WTC11 (cell line): ENCODE data around the gene KLHDC3. TPM values are rescaled to one million over a fixed set of nuclear protein-coding genes. Genes with fewer than 3 reads are reported as not detected.

Experiments
- ATAC-seq: fragments of 200-7000 bp; cut with Tn5 transposase; 2 replicates; pipeline ENCODE4 v1.10.0; 2021; ENCODE audit warnings: mild to moderate bottlenecking, moderate library complexity
- Bru-seq: library from RNA; stranded (reverse); fragments of 400-500 nt; gene quantifications from one replicate; lab custom pipeline; 2021; lab: Mats Ljungman, UMichigan
- CTCF ChIA-PET: fragments of 300-600 bp; sonication (Branson Sonifier 250); formaldehyde crosslinking; loops from one replicate; lab custom pipeline; 2021; ENCODE audit warnings: antibody characterized with exemption; lab: Charles Lee
- POLR2A ChIA-PET: fragments of 350-600 bp; sonication (Branson Sonifier 250); formaldehyde crosslinking; loops from one replicate; lab custom pipeline; 2021; ENCODE audit warnings: antibody characterized with exemption; lab: Charles Lee
- DNase-seq: peaks from one replicate; pipeline ENCODE4 v3.0.0; 2021; ENCODE audit warnings: low spot score
- H3K27ac Mint-ChIP-seq: 2 replicates; pipeline ENCODE4 v1.8.0; 2021; ENCODE audit warnings: mixed read lengths
- H3K27me3 Mint-ChIP-seq: 2 replicates; pipeline ENCODE4 v1.8.0; 2021; ENCODE audit warnings: low read depth, mild to moderate bottlenecking, moderate library complexity, mixed read lengths
- H3K36me3 Mint-ChIP-seq: 2 replicates; pipeline ENCODE4 v1.8.0; 2021; ENCODE audit warnings: mixed read lengths
- H3K4me1 Mint-ChIP-seq: 2 replicates; pipeline ENCODE4 v1.8.0; 2022; ENCODE audit warnings: mixed read lengths
- H3K4me3 Mint-ChIP-seq: 2 replicates; pipeline ENCODE4 v1.8.0; 2021; ENCODE audit warnings: mild to moderate bottlenecking, moderate library complexity, mixed read lengths
- H3K9me3 Mint-ChIP-seq: 2 replicates; pipeline ENCODE4 v1.8.0; 2021; ENCODE audit warnings: mixed read lengths
- ARID4B ChIP-seq: sonication (generic); formaldehyde crosslinking; IDR thresholded peaks from 2 replicates; pipeline ENCODE4 v1.8.0; 2023; ENCODE audit warnings: missing genetic modification reagents, mild to moderate bottlenecking, borderline replicate concordance
- CDX4 ChIP-seq: fragments of 250-450 bp; sonication (Bioruptor Pico); IDR thresholded peaks from 2 replicates; pipeline ENCODE4 v1.9.0; 2021; ENCODE audit warnings: moderate library complexity, mild to moderate bottlenecking, inconsistent platforms, borderline replicate concordance
- CREM ChIP-seq: sonication (generic); formaldehyde crosslinking; IDR thresholded peaks from 2 replicates; pipeline ENCODE4 v1.8.1; 2022; ENCODE audit warnings: mild to moderate bottlenecking, missing genetic modification reagents, moderate library complexity
- ETV6 ChIP-seq: sonication (generic); formaldehyde crosslinking; IDR thresholded peaks from 2 replicates; pipeline ENCODE4 v1.8.1; 2022; ENCODE audit warnings: mild to moderate bottlenecking, missing genetic modification reagents
- FOXK1 ChIP-seq: sonication (generic); formaldehyde crosslinking; IDR thresholded peaks from 2 replicates; pipeline ENCODE4 v1.8.0; 2022; ENCODE audit warnings: mild to moderate bottlenecking, moderate library complexity, missing genetic modification reagents
- FOXP4 ChIP-seq: sonication (generic); formaldehyde crosslinking; IDR thresholded peaks from 2 replicates; pipeline ENCODE4 v1.8.0; 2022; ENCODE audit warnings: mild to moderate bottlenecking, missing genetic modification reagents
- GABPB1 ChIP-seq: sonication (generic); formaldehyde crosslinking; IDR thresholded peaks from 2 replicates; pipeline ENCODE4 v1.8.1; 2023; ENCODE audit warnings: mild to moderate bottlenecking, missing genetic modification reagents
- GRHL2 ChIP-seq: fragments of 250-450 bp; sonication (Bioruptor Pico); IDR thresholded peaks from 2 replicates; pipeline ENCODE4 v1.8.0; 2022; ENCODE audit warnings: mild to moderate bottlenecking, moderate library complexity; ENCODE audit not compliant: insufficient replicate concordance, severe bottlenecking
- GTF2I ChIP-seq: fragments of 250-450 bp; sonication (Bioruptor Pico); conservative IDR thresholded peaks from 2 replicates; pipeline ENCODE4 v1.4.0; 2021; ENCODE audit warnings: mild to moderate bottlenecking
- HMGXB4 ChIP-seq: sonication (generic); formaldehyde crosslinking; IDR thresholded peaks from 2 replicates; pipeline ENCODE4 v1.8.1; 2023; ENCODE audit warnings: mild to moderate bottlenecking, moderate library complexity, missing genetic modification reagents
- JAZF1 ChIP-seq: fragments of 250-450 bp; sonication (Bioruptor Pico); IDR thresholded peaks from 2 replicates; pipeline ENCODE4 v1.9.0; 2021; ENCODE audit warnings: moderate library complexity, mild to moderate bottlenecking, inconsistent platforms
- MAX ChIP-seq: sonication (generic); formaldehyde crosslinking; IDR thresholded peaks from 2 replicates; pipeline ENCODE4 v1.8.0; 2022; ENCODE audit warnings: mild to moderate bottlenecking, missing genetic modification reagents
- SP1 ChIP-seq: sonication (generic); formaldehyde crosslinking; conservative IDR thresholded peaks from 2 replicates; pipeline ENCODE4 v1.8.1; 2022; ENCODE audit warnings: missing genetic modification reagents
- TCF7 ChIP-seq: sonication (generic); formaldehyde crosslinking; IDR thresholded peaks from 2 replicates; pipeline ENCODE4 v1.8.0; 2022; ENCODE audit warnings: mild to moderate bottlenecking, low read depth, missing genetic modification reagents, moderate library complexity
- TEAD1 ChIP-seq: sonication (generic); formaldehyde crosslinking; IDR thresholded peaks from 2 replicates; pipeline ENCODE4 v1.8.0; 2022; ENCODE audit warnings: mild to moderate bottlenecking, missing genetic modification reagents
- USF1 ChIP-seq: sonication (generic); formaldehyde crosslinking; IDR thresholded peaks from 2 replicates; pipeline ENCODE4 v1.8.0; 2022; ENCODE audit warnings: mild to moderate bottlenecking, missing genetic modification reagents
- USF2 ChIP-seq: sonication (generic); formaldehyde crosslinking; IDR thresholded peaks from 2 replicates; pipeline ENCODE4 v1.8.1; 2023; ENCODE audit warnings: mild to moderate bottlenecking, missing genetic modification reagents, moderate library complexity
- ZNF232 ChIP-seq: sonication (generic); formaldehyde crosslinking; IDR thresholded peaks from 2 replicates; pipeline ENCODE4 v1.8.0; 2022; ENCODE audit warnings: mild to moderate bottlenecking, missing genetic modification reagents
- long read RNA-seq, 3 experiments: library from RNA in 1 of 3; library from capped mRNA in 1 of 3; library from polyadenylated mRNA in 1 of 3; unstranded in 2 of 3; stranded (forward) in 1 of 3; transcript quantifications; one replicate each; pipeline ENCODE4 v2.0.0, GENCODE V29; 2021
- total RNA-seq: library from RNA; stranded (reverse); gene quantifications from 3 replicates; pipeline ENCODE4 v1.2.3, GENCODE V29; 2021

Gene KLHDC3
- total RNA-seq (157 to 172 TPM (median 169 TPM) in 3 replicates), Bru-seq, nascent RNA (percentile 78 among the genes with signal in this experiment)
- long read RNA-seq, experiment 1, transcript KLHDC3-202 (11 exons, 1,909 nt): major isoform, 646 of 729 reads
- long read RNA-seq, experiment 1, partial matches to known transcripts: 48 of 729 reads
- long read RNA-seq, experiment 1, other reads (novel, unspliced or antisense): 32 of 729 reads
- long read RNA-seq, experiment 2, transcript KLHDC3-202 (11 exons, 1,909 nt): major isoform, 139 of 230 reads
- long read RNA-seq, experiment 2, partial matches to known transcripts: 63 of 230 reads
- long read RNA-seq, experiment 2, other reads (novel, unspliced or antisense): 28 of 230 reads
- long read RNA-seq, experiment 3, transcript KLHDC3-202 (11 exons, 1,909 nt): major isoform, 492 of 550 reads
- long read RNA-seq, experiment 3, partial matches to known transcripts: 19 of 550 reads
- long read RNA-seq, experiment 3, other reads (novel, unspliced or antisense): 38 of 550 reads

- ATAC-seq: peak; percentile 93
- TF ChIP-seq FOXK1 (CRISPR knock-in tag) (peak; percentile 99), CREM (CRISPR knock-in tag) (0 out of 2 replicates have a peak, but pooled peaks have one; percentile 21), MAX (CRISPR knock-in tag) (peak; percentile 88), TEAD1 (CRISPR knock-in tag) (peak; percentile 54; the same call in 1 of the 2 replicates), ARID4B (0 out of 2 replicates have a peak, but pooled peaks have one; percentile 60), ETV6 (CRISPR knock-in tag) (no peak), USF2 (CRISPR knock-in tag) (peak; percentile 80), TCF7 (CRISPR knock-in tag) (no peak), SP1 (CRISPR knock-in tag) (peak; percentile 72), ZNF232 (0 out of 2 replicates have a peak, but pooled peaks have one; percentile 42), GABPB1 (CRISPR knock-in tag) (no peak; the same call in none of the 2 replicates), USF1 (CRISPR knock-in tag) (peak; percentile 82), FOXP4 (peak; percentile 71; the same call in 1 of the 2 replicates)
- ChIA-PET POLR2A (interaction anchor here (0.5 to 1.7 kb wide), 16 partner anchors 8 to 231 kb away, joined by 3 to 9 read pairs (median 5); partner anchors contain the start of genes CNPY3, CUL7, GNMT and KLC4), CTCF (interaction anchor here (0.6 to 3.1 kb wide), 22 partner anchors 10 to 843 kb away, joined by 3 to 22 read pairs (median 4); partner anchors contain the start of genes CNPY3, DNPH1, GNMT and KLC4)
- H3K27ac Mint-ChIP-seq: peak within 1 kb of the TSS; percentile 95
- H3K9me3 Mint-ChIP-seq: no peaks in the 10 kb centered on the region
- H3K4me1 Mint-ChIP-seq: peaks cover 28% of the 10 kb centered on the region
- H3K36me3 Mint-ChIP-seq: peaks cover 56% of the 10 kb centered on the region
- H3K4me3 Mint-ChIP-seq: peak within 1 kb of the TSS; percentile 99
- DNase-seq: peak; percentile 99
- H3K27me3 Mint-ChIP-seq: no peaks in the 10 kb centered on the region
These were observed at the start of gene KLHDC3, which contains the start of gene MEA1 for GRCh38 chr6:43013843-43014433. Gene KLHDC3, plus strand, starts transcription at chr6:43014249. Its CDS starts 2,944 bp downstream, at chr6:43017193. Gene MEA1, minus strand, starts transcription at chr6:43013946. Its CDS starts 133 bp downstream, at chr6:43013813.

GRCh38 chr6:42966571-42966970 lies 47.5 kb upstream of the KLHDC3 start:
- POLR2A ChIA-PET: interaction anchor here (0.8 to 1.0 kb wide), 2 partner anchors 13 to 55 kb away, joined by 3 read pairs; partner anchors contain the start of gene PEX6
- no peak overlapping the region for H3K27ac Mint-ChIP-seq
- DNase-seq: no peak
- H3K36me3 Mint-ChIP-seq: no peaks in the 10 kb centered on the region
- no peaks in the 10 kb centered on the region for H3K9me3 Mint-ChIP-seq
- peaks cover 4% of the 10 kb centered on the region for H3K27me3 Mint-ChIP-seq
- ATAC-seq: no peak
- CTCF ChIA-PET: interaction anchor here (0.7 to 2.6 kb wide), 4 partner anchors 13 to 264 kb away, joined by 3 to 19 read pairs (median 4); partner anchors contain the start of genes KLHDC3, MEA1 and PEX6
- TF ChIP-seq CDX4 (CRISPR knock-in tag) (no peak), GRHL2 (CRISPR knock-in tag) (no peak), GTF2I (CRISPR knock-in tag) (no peak), HMGXB4 (CRISPR knock-in tag) (no peak), JAZF1 (CRISPR knock-in tag) (no peak)
- H3K4me3 Mint-ChIP-seq: no peak overlapping the region
- 0 out of 2 replicates have a peak, but pooled peaks cover 4% of the 10 kb centered on the region for H3K4me1 Mint-ChIP-seq
